ENCODE data around the gene ITPKA. TPM values are rescaled to one million over a fixed set of nuclear protein-coding genes. Genes with fewer than 3 reads are reported as not detected.
A peak's percentile ranks its signal among the peaks of the same experiment; 100 is the strongest.

ITPKA gene
- total RNA-seq, 4 donors from 2014 or later, result 0.75 to 12.4 (median 7.0) TPM

DNA sequence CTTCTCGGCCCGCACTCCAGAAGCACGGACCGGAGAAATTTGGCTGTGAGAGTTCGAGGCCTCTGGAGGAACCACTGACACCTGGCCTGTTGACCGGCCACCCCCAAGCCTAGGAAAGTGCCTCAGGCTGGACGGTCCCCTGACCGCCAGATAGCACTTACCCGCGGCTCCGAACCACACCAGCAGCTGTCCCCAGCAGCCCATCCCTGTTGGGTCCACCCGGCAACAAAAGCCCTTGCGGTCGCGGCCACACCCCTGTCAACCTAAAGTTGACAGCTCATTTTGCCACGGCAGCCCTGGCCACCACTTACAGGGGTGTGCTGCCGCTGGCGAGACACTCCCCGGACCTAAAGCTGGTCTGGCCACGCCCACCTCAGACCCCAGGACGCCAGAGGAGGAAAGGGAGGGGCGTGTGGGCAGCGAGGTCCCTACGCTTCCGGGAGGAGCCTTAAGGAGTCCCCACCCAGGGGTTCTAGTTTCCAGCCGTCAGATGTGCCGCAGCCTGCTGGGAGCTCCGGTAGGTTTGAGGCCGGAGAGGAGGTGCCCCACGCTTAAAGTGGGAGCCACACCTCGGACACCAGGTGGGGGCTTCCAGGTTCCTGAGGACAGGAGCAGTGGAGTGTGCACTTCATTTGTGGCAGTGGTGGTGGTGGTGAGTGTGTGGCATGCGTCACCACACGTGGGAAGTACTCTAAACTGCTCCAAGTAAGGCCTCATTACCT, 20.0 kb downstream of the ITPKA start, which contains the start of gene LTK:
Gene LTK, minus strand, starts transcription at position 322 of the 722 bp plus-strand sequence. Its CDS starts 118 bp downstream, at position 204.
- no peak for DNase-seq
- in situ Hi-C loops (cut with MboI; ENCODE audit: low sequenced_read_pairs in 4 of 4), result no loop called here
- Histone ChIP-seq H3K9me3 (no peaks in the 10 kb centered on the region), H3K27me3 (peaks cover 31 to 34% (median 32%) of the 10 kb centered on the region in 3 donors), H3K4me3 (peak within 1 kb of the TSS; percentile 36 to 53 (median 45)), H3K36me3 (peaks cover 0 to 9% of the 10 kb centered on the region in 2 donors), H3K27ac (no peak within 1 kb of the TSS), H3K4me1 (peaks cover 20 to 27% of the 10 kb centered on the region in 2 donors)
- intact Hi-C loops (cut with DNase I; ENCODE audit: low total_unique reads), result no loop called here
- ATAC-seq, result peak in 1 of 2 donors; percentile 27
- TF ChIP-seq, protein P1, sequence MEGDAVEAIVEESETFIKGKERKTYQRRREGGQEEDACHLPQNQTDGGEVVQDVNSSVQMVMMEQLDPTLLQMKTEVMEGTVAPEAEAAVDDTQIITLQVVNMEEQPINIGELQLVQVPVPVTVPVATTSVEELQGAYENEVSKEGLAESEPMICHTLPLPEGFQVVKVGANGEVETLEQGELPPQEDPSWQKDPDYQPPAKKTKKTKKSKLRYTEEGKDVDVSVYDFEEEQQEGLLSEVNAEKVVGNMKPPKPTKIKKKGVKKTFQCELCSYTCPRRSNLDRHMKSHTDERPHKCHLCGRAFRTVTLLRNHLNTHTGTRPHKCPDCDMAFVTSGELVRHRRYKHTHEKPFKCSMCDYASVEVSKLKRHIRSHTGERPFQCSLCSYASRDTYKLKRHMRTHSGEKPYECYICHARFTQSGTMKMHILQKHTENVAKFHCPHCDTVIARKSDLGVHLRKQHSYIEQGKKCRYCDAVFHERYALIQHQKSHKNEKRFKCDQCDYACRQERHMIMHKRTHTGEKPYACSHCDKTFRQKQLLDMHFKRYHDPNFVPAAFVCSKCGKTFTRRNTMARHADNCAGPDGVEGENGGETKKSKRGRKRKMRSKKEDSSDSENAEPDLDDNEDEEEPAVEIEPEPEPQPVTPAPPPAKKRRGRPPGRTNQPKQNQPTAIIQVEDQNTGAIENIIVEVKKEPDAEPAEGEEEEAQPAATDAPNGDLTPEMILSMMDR (IDR thresholded peaks at IDR 0.05 in 4 of 5, conservative IDR thresholded peaks at IDR 0.05 in 1 of 5), result no peak
- no peak for TF ChIP-seq POLR2A (IDR thresholded peaks at IDR 0.05)

- intact Hi-C loops (cut with DNase I; ENCODE audit: low total_unique reads) (no loop called here), in situ Hi-C loops (cut with MboI; ENCODE audit: low sequenced_read_pairs in 4 of 4) (no loop called here)
- no peak for ATAC-seq
- no peak for DNase-seq
- TF ChIP-seq, protein P1 (IDR thresholded peaks at IDR 0.05 in 4 of 5, conservative IDR thresholded peaks at IDR 0.05 in 1 of 5), result no peak
- no peak for TF ChIP-seq POLR2A (IDR thresholded peaks at IDR 0.05)
- Histone ChIP-seq H3K27me3 (peaks cover 10 to 14% (median 14%) of the 10 kb centered on the region in 3 donors), H3K4me3 (no peak overlapping the region), H3K27ac (no peak overlapping the region), H3K4me1 (peaks cover 10% of the 10 kb centered on the region in 2 donors), H3K36me3 (peaks cover 0 to 9% of the 10 kb centered on the region in 2 donors), H3K9me3 (no peaks in the 10 kb centered on the region)
These were observed 24.3 kb downstream of the ITPKA start for GRCh38 chr15:41517895-41518449.

DNA sequence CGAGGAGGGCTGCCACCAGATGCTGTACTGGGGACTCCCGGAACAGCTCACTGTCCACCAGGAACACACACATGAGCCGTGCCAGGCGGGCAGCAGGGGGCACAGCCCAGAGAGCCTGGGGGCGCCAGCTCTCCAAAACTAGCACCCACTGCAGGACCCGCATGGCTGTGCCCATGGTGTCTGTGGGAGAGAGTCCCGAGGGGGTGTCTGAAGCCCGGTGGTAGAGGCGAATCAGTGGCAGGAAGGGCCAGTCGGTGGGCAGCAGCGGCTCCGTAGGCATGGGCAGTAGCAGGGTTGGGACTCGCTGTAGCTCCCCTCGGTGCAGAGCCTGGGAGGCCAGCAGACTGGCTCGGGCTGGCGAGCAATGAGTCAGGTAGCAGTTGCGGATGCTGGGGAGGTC, 27.0 kb downstream of the ITPKA start:
- no peak for ATAC-seq
- in situ Hi-C loops (cut with MboI; ENCODE audit: low sequenced_read_pairs in 4 of 4), result no loop called here
- H3K4me1 ChIP-seq, result no peaks in the 10 kb centered on the region
- no peak overlapping the region for H3K4me3 ChIP-seq
- no peak for DNase-seq
- H3K27me3 ChIP-seq, result no peaks in the 10 kb centered on the region
- peaks cover 0 to 19% of the 10 kb centered on the region in 2 donors for H3K36me3 ChIP-seq
- no peak overlapping the region for H3K27ac ChIP-seq
- intact Hi-C loops (cut with DNase I; ENCODE audit: low total_unique reads), result no loop called here
- H3K9me3 ChIP-seq, result no peaks in the 10 kb centered on the region
- TF ChIP-seq POLR2A (IDR thresholded peaks at IDR 0.05), result no peak
- TF ChIP-seq, protein P1 (IDR thresholded peaks at IDR 0.05 in 4 of 5, conservative IDR thresholded peaks at IDR 0.05 in 1 of 5), result no peak

- no peak for TF ChIP-seq POLR2A (IDR thresholded peaks at IDR 0.05)
- TF ChIP-seq, protein P1 (IDR thresholded peaks at IDR 0.05 in 4 of 5, conservative IDR thresholded peaks at IDR 0.05 in 1 of 5), result no peak
- DNase-seq (no peak), ATAC-seq (no peak)
- no peaks in the 10 kb centered on the region for H3K4me1 ChIP-seq
- H3K4me3 ChIP-seq, result no peak overlapping the region
- H3K36me3 ChIP-seq, result peaks cover 0 to 29% of the 10 kb centered on the region in 2 donors
- in situ Hi-C loops (cut with MboI; ENCODE audit: low sequenced_read_pairs in 4 of 4), result no loop called here
- H3K27ac ChIP-seq, result no peak overlapping the region
- H3K27me3 ChIP-seq, result no peaks in the 10 kb centered on the region
- H3K9me3 ChIP-seq, result no peaks in the 10 kb centered on the region
- intact Hi-C loops (cut with DNase I; ENCODE audit: low total_unique reads), result no loop called here
These were observed 27.9 kb downstream of the ITPKA start for GRCh38 chr15:41521614-41522013.
